ENCODE results near the gene SPDYE9.
"Not testable (repeated sequence)": the region's sequence is repeated elsewhere in the genome, so short reads cannot be mapped to it uniquely, and the experiment has no call there.

The SPDYE9 gene, protein sequence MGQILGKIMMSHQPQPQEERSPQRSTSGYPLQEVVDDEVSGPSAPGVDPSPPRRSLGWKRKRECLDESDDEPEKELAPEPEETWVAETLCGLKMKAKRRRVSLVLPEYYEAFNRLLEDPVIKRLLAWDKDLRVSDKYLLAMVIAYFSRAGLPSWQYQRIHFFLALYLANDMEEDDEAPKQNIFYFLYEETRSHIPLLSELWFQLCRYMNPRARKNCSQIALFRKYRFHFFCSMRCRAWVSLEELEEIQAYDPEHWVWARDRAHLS

GRCh38 chr7:73085938-73086337 lies at the start of gene SPDYE9:
SPDYE9 (minus strand) TSS chr7:73086038; CDS start chr7:73084238, 1,800 bp downstream.
- H3K36me3 ChIP-seq (ENCODE audit: insufficient read depth, low read length); H4K20me1 ChIP-seq (ENCODE audit: insufficient read depth, low read length); H3K9me3 ChIP-seq (ENCODE audit: insufficient read depth, low read length, severe bottlenecking); H3K4me2 ChIP-seq (ENCODE audit: insufficient read depth, low read length); H3K27me3 ChIP-seq (ENCODE audit: insufficient read depth, low read length, poor library complexity); H3K27ac ChIP-seq (ENCODE audit: low read length); H3K9ac ChIP-seq (ENCODE audit: low read depth, low read length); H2AFZ ChIP-seq (ENCODE audit: low read depth, low read length); H3K4me3 ChIP-seq (ENCODE audit: low read depth in 1 of 2, low read length in 2 of 2); ATAC-seq (ENCODE audit: insufficient read depth, low read depth); H3K79me2 ChIP-seq (ENCODE audit: insufficient read depth, low read length); DNase-seq; H3K4me1 ChIP-seq (ENCODE audit: insufficient read depth, low read length): not testable (repeated sequence)

GRCh38 chr7:73134866-73135265 lies 49.0 kb upstream of the SPDYE9 start:
- not testable (repeated sequence) for H3K4me3 ChIP-seq (ENCODE audit: low read depth in 1 of 2, low read length in 2 of 2); H3K79me2 ChIP-seq (ENCODE audit: insufficient read depth, low read length); H2AFZ ChIP-seq (ENCODE audit: low read depth, low read length); H3K27ac ChIP-seq (ENCODE audit: low read length); H3K27me3 ChIP-seq (ENCODE audit: insufficient read depth, low read length, poor library complexity); H4K20me1 ChIP-seq (ENCODE audit: insufficient read depth, low read length); DNase-seq; H3K4me1 ChIP-seq (ENCODE audit: insufficient read depth, low read length); H3K4me2 ChIP-seq (ENCODE audit: insufficient read depth, low read length); H3K9ac ChIP-seq (ENCODE audit: low read depth, low read length); H3K9me3 ChIP-seq (ENCODE audit: insufficient read depth, low read length, severe bottlenecking); H3K36me3 ChIP-seq (ENCODE audit: insufficient read depth, low read length)
- peak; percentile 33; the same call in 1 of the 3 replicates for ATAC-seq (ENCODE audit: insufficient read depth, low read depth)

GRCh38 chr7:73132651-73133217 lies 46.9 kb upstream of the SPDYE9 start:
- not testable (repeated sequence) for ATAC-seq (ENCODE audit: insufficient read depth, low read depth); H3K4me3 ChIP-seq (ENCODE audit: low read depth in 1 of 2, low read length in 2 of 2); H3K27me3 ChIP-seq (ENCODE audit: insufficient read depth, low read length, poor library complexity); H3K36me3 ChIP-seq (ENCODE audit: insufficient read depth, low read length); H3K4me2 ChIP-seq (ENCODE audit: insufficient read depth, low read length); H3K4me1 ChIP-seq (ENCODE audit: insufficient read depth, low read length); H3K9ac ChIP-seq (ENCODE audit: low read depth, low read length); H3K27ac ChIP-seq (ENCODE audit: low read length); H2AFZ ChIP-seq (ENCODE audit: low read depth, low read length); H3K79me2 ChIP-seq (ENCODE audit: insufficient read depth, low read length); DNase-seq; H4K20me1 ChIP-seq (ENCODE audit: insufficient read depth, low read length); H3K9me3 ChIP-seq (ENCODE audit: insufficient read depth, low read length, severe bottlenecking)

DNA sequence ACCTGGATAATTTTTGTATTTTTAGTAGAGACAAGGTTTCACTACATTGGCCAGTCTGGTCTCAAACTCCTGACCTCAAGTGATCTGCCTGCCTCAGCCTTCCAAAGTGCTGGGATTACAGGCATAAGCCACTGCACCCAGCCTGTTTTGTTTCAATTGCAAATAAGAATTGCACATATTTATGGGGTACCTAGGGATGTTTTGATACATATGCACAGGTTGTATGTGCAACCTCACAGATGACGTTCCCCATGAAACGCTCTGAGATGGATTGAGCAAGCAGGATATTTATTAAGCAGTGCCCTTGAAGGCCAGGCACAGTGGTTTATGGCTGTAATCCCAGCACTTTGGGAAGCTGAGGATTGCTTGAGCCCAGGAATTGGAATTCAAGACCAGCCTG lies 44.8 kb upstream of the SPDYE9 start:
- H3K27me3 ChIP-seq (ENCODE audit: insufficient read depth, low read length, poor library complexity); H3K36me3 ChIP-seq (ENCODE audit: insufficient read depth, low read length); ATAC-seq (ENCODE audit: insufficient read depth, low read depth); H3K9ac ChIP-seq (ENCODE audit: low read depth, low read length); H3K79me2 ChIP-seq (ENCODE audit: insufficient read depth, low read length); H3K4me2 ChIP-seq (ENCODE audit: insufficient read depth, low read length); DNase-seq; H3K4me3 ChIP-seq (ENCODE audit: low read depth in 1 of 2, low read length in 2 of 2); H3K4me1 ChIP-seq (ENCODE audit: insufficient read depth, low read length); H4K20me1 ChIP-seq (ENCODE audit: insufficient read depth, low read length); H3K27ac ChIP-seq (ENCODE audit: low read length); H3K9me3 ChIP-seq (ENCODE audit: insufficient read depth, low read length, severe bottlenecking); H2AFZ ChIP-seq (ENCODE audit: low read depth, low read length): not testable (repeated sequence)

DNA sequence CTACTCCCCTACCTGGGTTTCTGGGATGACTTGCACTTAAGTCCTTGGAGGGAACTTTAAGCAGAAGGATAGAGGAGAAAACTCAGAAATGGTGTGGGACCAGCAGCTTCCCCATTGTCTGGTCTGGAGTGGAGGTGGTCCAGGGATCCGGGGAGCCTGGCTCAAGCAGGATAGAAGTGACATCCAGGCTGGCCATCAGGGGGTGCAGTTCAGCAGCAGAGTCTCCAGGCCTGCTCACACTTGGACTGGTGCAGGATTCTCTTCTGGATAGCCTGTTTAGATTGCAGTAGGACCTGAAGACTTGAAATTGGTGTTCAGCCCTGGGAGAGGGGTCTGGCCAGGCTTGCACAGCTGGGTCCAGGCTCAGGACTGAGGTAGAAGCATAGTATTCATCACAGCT lies 38.3 kb upstream of the SPDYE9 start:
- DNase-seq; H3K9me3 ChIP-seq (ENCODE audit: insufficient read depth, low read length, severe bottlenecking); H2AFZ ChIP-seq (ENCODE audit: low read depth, low read length); H3K4me1 ChIP-seq (ENCODE audit: insufficient read depth, low read length); H3K27ac ChIP-seq (ENCODE audit: low read length); H3K4me3 ChIP-seq (ENCODE audit: low read depth in 1 of 2, low read length in 2 of 2); H3K27me3 ChIP-seq (ENCODE audit: insufficient read depth, low read length, poor library complexity); H3K79me2 ChIP-seq (ENCODE audit: insufficient read depth, low read length); ATAC-seq (ENCODE audit: insufficient read depth, low read depth); H3K9ac ChIP-seq (ENCODE audit: low read depth, low read length); H3K4me2 ChIP-seq (ENCODE audit: insufficient read depth, low read length); H3K36me3 ChIP-seq (ENCODE audit: insufficient read depth, low read length); H4K20me1 ChIP-seq (ENCODE audit: insufficient read depth, low read length): not testable (repeated sequence)

GRCh38 chr7:73122778-73123447 lies 37.1 kb upstream of the SPDYE9 start:
- H3K4me2 ChIP-seq (ENCODE audit: insufficient read depth, low read length); H4K20me1 ChIP-seq (ENCODE audit: insufficient read depth, low read length); H3K27ac ChIP-seq (ENCODE audit: low read length); H3K79me2 ChIP-seq (ENCODE audit: insufficient read depth, low read length); H2AFZ ChIP-seq (ENCODE audit: low read depth, low read length); H3K4me3 ChIP-seq (ENCODE audit: low read depth in 1 of 2, low read length in 2 of 2); H3K36me3 ChIP-seq (ENCODE audit: insufficient read depth, low read length); DNase-seq; H3K27me3 ChIP-seq (ENCODE audit: insufficient read depth, low read length, poor library complexity); H3K4me1 ChIP-seq (ENCODE audit: insufficient read depth, low read length); H3K9ac ChIP-seq (ENCODE audit: low read depth, low read length); H3K9me3 ChIP-seq (ENCODE audit: insufficient read depth, low read length, severe bottlenecking): not testable (repeated sequence)
- ATAC-seq (ENCODE audit: insufficient read depth, low read depth), result peak; percentile 52; the same call in 2 of the 3 replicates

GRCh38 chr7:73118155-73118554 lies 32.3 kb upstream of the SPDYE9 start:
- not testable (repeated sequence) for H3K9me3 ChIP-seq (ENCODE audit: insufficient read depth, low read length, severe bottlenecking); ATAC-seq (ENCODE audit: insufficient read depth, low read depth); H3K79me2 ChIP-seq (ENCODE audit: insufficient read depth, low read length); H4K20me1 ChIP-seq (ENCODE audit: insufficient read depth, low read length); DNase-seq; H3K4me1 ChIP-seq (ENCODE audit: insufficient read depth, low read length); H3K36me3 ChIP-seq (ENCODE audit: insufficient read depth, low read length); H3K27me3 ChIP-seq (ENCODE audit: insufficient read depth, low read length, poor library complexity); H3K4me2 ChIP-seq (ENCODE audit: insufficient read depth, low read length); H2AFZ ChIP-seq (ENCODE audit: low read depth, low read length); H3K4me3 ChIP-seq (ENCODE audit: low read depth in 1 of 2, low read length in 2 of 2); H3K9ac ChIP-seq (ENCODE audit: low read depth, low read length); H3K27ac ChIP-seq (ENCODE audit: low read length)

GRCh38 chr7:73057811-73058210 lies 28.0 kb downstream of the SPDYE9 start, which contains the start of gene SPDYE11:
SPDYE11 (minus strand) TSS chr7:73057911; CDS start chr7:73056111, 1,800 bp downstream.
- H3K36me3 ChIP-seq (ENCODE audit: insufficient read depth, low read length); H3K27ac ChIP-seq (ENCODE audit: low read length); DNase-seq; H3K9me3 ChIP-seq (ENCODE audit: insufficient read depth, low read length, severe bottlenecking); H3K4me1 ChIP-seq (ENCODE audit: insufficient read depth, low read length); H3K4me3 ChIP-seq (ENCODE audit: low read depth in 1 of 2, low read length in 2 of 2); H3K27me3 ChIP-seq (ENCODE audit: insufficient read depth, low read length, poor library complexity); H3K4me2 ChIP-seq (ENCODE audit: insufficient read depth, low read length); H3K9ac ChIP-seq (ENCODE audit: low read depth, low read length); H2AFZ ChIP-seq (ENCODE audit: low read depth, low read length); ATAC-seq (ENCODE audit: insufficient read depth, low read depth); H3K79me2 ChIP-seq (ENCODE audit: insufficient read depth, low read length); H4K20me1 ChIP-seq (ENCODE audit: insufficient read depth, low read length): not testable (repeated sequence)
